Measurements from ENCODE around the gene PIGQ.

Gene PIGQ

GRCh38 chr16:569445-570254 lies at the start of gene PIGQ:
Gene PIGQ (plus strand): TSS chr16:569968. CDS start chr16:574075, 4,107 bp downstream.
- DNase-seq = peak; percentile 52 to 76

- no peak for DNase-seq
Observed at GRCh38 chr16:520847-521246, 48.9 kb upstream of the PIGQ start.

- no peak for DNase-seq
Observed at GRCh38 chr16:521381-522210, 48.2 kb upstream of the PIGQ start.

- no peak for DNase-seq
Observed at GRCh38 chr16:522320-523096, 47.3 kb upstream of the PIGQ start.

- no peak for DNase-seq
Observed at GRCh38 chr16:523097-523741, 46.5 kb upstream of the PIGQ start.

- DNase-seq = no peak
Observed at GRCh38 chr16:524274-525040, 45.3 kb upstream of the PIGQ start.

- no peak for DNase-seq
Observed at GRCh38 chr16:525123-525519, 44.6 kb upstream of the PIGQ start.

GRCh38 chr16:525520-526180 lies 44.1 kb upstream of the PIGQ start:
- DNase-seq = peak; percentile 9 to 42

- DNase-seq = no peak
Observed at GRCh38 chr16:526181-527014, 43.4 kb upstream of the PIGQ start.

- DNase-seq = peak; percentile 81 to 88
Observed at GRCh38 chr16:527015-527903, 42.5 kb upstream of the PIGQ start, which contains the start of gene CAPN15. Gene CAPN15 (plus strand): TSS chr16:527712. CDS start chr16:546839, 19,127 bp downstream.

GRCh38 chr16:528111-529011 lies 41.4 kb upstream of the PIGQ start:
- DNase-seq = peak; percentile 15 to 28

GRCh38 chr16:529012-529575 lies 40.7 kb upstream of the PIGQ start:
- DNase-seq = peak; percentile 7 to 35

- no peak for DNase-seq
Observed at GRCh38 chr16:530111-530817, 39.5 kb upstream of the PIGQ start.

- DNase-seq = no peak
Observed at GRCh38 chr16:531494-532125, 38.2 kb upstream of the PIGQ start.

- DNase-seq = no peak
Observed at GRCh38 chr16:533391-534123, 36.2 kb upstream of the PIGQ start.

- DNase-seq = no peak
Observed at GRCh38 chr16:534135-534534, 35.6 kb upstream of the PIGQ start.
